PFSK-1 (cell line): ENCODE measurements around the gene CYP2F1.

ENCODE experiments used
- FOXP2 ChIP-seq: optimal IDR thresholded peaks from 2 replicates; pipeline ENCODE3; 2011; ENCODE audit warnings: borderline replicate concordance, control low read depth, inconsistent platforms; ENCODE audit not compliant: insufficient read depth; ENCODE audit errors: extremely low read length, extremely low read depth
- POLR2AphosphoS5 ChIP-seq: IDR thresholded peaks from 2 replicates; pipeline ENCODE4 v1.6.1; 2012; ENCODE audit warnings: low read depth, mild to moderate bottlenecking, control low read depth, low read length, moderate library complexity
- REST ChIP-seq, 2 experiments: IDR thresholded peaks; 2 replicates each; pipeline versions ENCODE4 v1.6.1 to v1.8.0; 2011 to 2012; ENCODE audit warnings: low read depth in 2 of 2, low read length in 2 of 2, control low read depth in 1 of 2, inconsistent platforms in 1 of 2, mild to moderate bottlenecking in 1 of 2, moderate library complexity in 1 of 2; ENCODE audit not compliant: insufficient read depth in 1 of 2
- SIN3A ChIP-seq: IDR thresholded peaks from 2 replicates; pipeline ENCODE4 v1.6.1; 2012; ENCODE audit warnings: mild to moderate bottlenecking, low read length, moderate library complexity, borderline replicate concordance; ENCODE audit not compliant: insufficient read depth
- TAF1 ChIP-seq: IDR thresholded peaks from 2 replicates; pipeline ENCODE4 v1.6.1; 2012; ENCODE audit warnings: low read length, control low read depth, borderline replicate concordance; ENCODE audit not compliant: insufficient read depth

The CYP2F1 gene

GRCh38 chr19:41088151-41088550, 26.1 kb upstream of the CYP2F1 start, which contains the start of gene CYP2A13:
Gene CYP2A13, plus strand, starts transcription at chr19:41088451. Its CDS starts 21 bp downstream, at chr19:41088472.
- TF ChIP-seq SIN3A (no peak), TAF1 (no peak), REST (IDR thresholded peaks at IDR 0.05; ENCODE audit: insufficient read depth in 1 of 2, low read depth in 2 of 2, low read length in 2 of 2) (no peak), FOXP2 (no peak), POLR2AphosphoS5 (no peak)

- TF ChIP-seq REST (IDR thresholded peaks at IDR 0.05; ENCODE audit: insufficient read depth in 1 of 2, low read depth in 2 of 2, low read length in 2 of 2) (no peak), SIN3A (no peak), TAF1 (no peak)
Measured at GRCh38 chr19:41089959-41090358, 24.3 kb upstream of the CYP2F1 start.

- TF ChIP-seq TAF1 (no peak), REST (IDR thresholded peaks at IDR 0.05; ENCODE audit: insufficient read depth in 1 of 2, low read depth in 2 of 2, low read length in 2 of 2) (no peak), POLR2AphosphoS5 (no peak), FOXP2 (no peak), SIN3A (no peak)
Measured at GRCh38 chr19:41095703-41096102, 18.5 kb upstream of the CYP2F1 start.

- TF ChIP-seq REST (IDR thresholded peaks at IDR 0.05; ENCODE audit: insufficient read depth in 1 of 2, low read depth in 2 of 2, low read length in 2 of 2) (no peak), TAF1 (no peak), POLR2AphosphoS5 (no peak), FOXP2 (no peak), SIN3A (no peak)
Measured at GRCh38 chr19:41096353-41096752, 17.9 kb upstream of the CYP2F1 start.

GRCh38 chr19:41097302-41097701, 16.9 kb upstream of the CYP2F1 start:
- TF ChIP-seq POLR2AphosphoS5 = no peak
- no peak for TF ChIP-seq SIN3A
- no peak for TF ChIP-seq REST (IDR thresholded peaks at IDR 0.05; ENCODE audit: insufficient read depth in 1 of 2, low read depth in 2 of 2, low read length in 2 of 2)
- no peak for TF ChIP-seq TAF1
- TF ChIP-seq FOXP2 = no peak
